ENCODE data around the gene BCL6. TPM values are rescaled to one million over a fixed set of nuclear protein-coding genes. Genes with fewer than 3 reads are reported as not detected.

BCL6 gene
- total and polyA plus RNA-seq, 2 donors: 26.8 to 56.2 TPM

DNA sequence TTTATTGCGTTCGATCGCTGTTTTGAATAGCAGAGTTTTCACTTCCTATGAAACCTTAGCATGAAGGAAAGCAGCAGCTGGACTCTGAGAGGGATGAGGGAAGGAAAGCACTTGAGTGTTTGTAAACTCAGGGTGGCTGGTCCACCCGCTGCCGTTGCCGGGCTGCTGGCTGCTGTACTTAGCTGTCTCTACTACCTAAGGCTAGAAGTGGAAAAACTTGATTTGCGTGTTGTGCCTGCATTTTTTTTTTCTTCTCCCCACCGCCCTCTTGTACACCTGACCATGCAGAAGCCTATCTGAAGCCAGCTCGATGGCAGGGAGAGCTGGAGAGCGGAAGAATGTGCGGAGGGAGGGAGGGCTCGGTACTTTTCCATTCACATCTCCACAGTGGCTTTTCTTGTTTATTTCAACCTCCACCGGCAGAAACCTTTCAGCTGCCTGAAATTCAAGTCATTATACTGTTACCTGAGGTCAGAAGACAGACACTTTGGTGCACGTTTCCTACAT, 4.8 kb upstream of the BCL6 start:
- Histone ChIP-seq H3K4me1 (ENCODE audit: control insufficient read depth in 2 of 2, insufficient read depth in 2 of 2, low read length in 2 of 2) (peaks cover 26 to 46% of the 10 kb centered on the region in 2 donors), H3K36me3 (ENCODE audit: control insufficient read depth in 2 of 2, insufficient read depth in 2 of 2, low read length in 1 of 2) (no peaks in the 10 kb centered on the region), H3K27me3 (ENCODE audit: control insufficient read depth in 2 of 2, insufficient read depth in 1 of 2, low read length in 1 of 2) (no peaks in the 10 kb centered on the region), H3K27ac (ENCODE audit: low read depth in 1 of 2, low read length in 1 of 2) (peak overlapping the region; percentile 33 to 34), H3K4me3 (ENCODE audit: low read length in 2 of 2) (peak overlapping the region in 1 of 2 donors; percentile 5), H3K9me3 (ENCODE audit: control insufficient read depth in 2 of 2, insufficient read depth in 1 of 2, low read length in 1 of 2) (no peaks in the 10 kb centered on the region)
- WGBS: 89% methylated on average over 14 of the region's 14 CpGs
- no peak for DNase-seq (ENCODE audit: low read depth in 6 of 9, low spot score in 9 of 9)

DNA sequence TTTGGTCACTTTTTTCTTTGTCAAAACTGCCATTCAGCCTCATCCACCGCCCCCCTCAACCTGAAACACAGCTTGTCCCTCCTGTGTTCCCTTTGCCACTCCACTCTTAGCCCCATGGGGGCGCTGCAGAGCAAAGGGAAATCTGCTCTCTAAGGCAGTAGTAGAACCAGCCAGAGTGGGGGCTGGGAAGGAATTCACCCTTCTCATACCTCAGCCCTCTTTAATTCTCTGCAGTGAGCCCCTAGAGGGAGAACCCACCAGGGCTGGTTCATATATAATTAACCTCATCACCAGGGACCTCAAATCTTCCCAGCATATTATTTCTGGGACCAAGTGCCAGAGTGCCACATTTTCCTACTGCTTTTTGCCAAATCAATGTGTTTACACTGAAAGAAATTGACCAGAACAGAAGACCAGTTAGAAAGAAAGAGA, 2.8 kb upstream of the BCL6 start:
- Histone ChIP-seq H3K4me3 (ENCODE audit: low read length in 2 of 2) (no peak overlapping the region), H3K9me3 (ENCODE audit: control insufficient read depth in 2 of 2, insufficient read depth in 1 of 2, low read length in 1 of 2) (no peaks in the 10 kb centered on the region), H3K36me3 (ENCODE audit: control insufficient read depth in 2 of 2, insufficient read depth in 2 of 2, low read length in 1 of 2) (no peaks in the 10 kb centered on the region), H3K27me3 (ENCODE audit: control insufficient read depth in 2 of 2, insufficient read depth in 1 of 2, low read length in 1 of 2) (no peaks in the 10 kb centered on the region), H3K4me1 (ENCODE audit: control insufficient read depth in 2 of 2, insufficient read depth in 2 of 2, low read length in 2 of 2) (peaks cover 26 to 46% of the 10 kb centered on the region in 2 donors), H3K27ac (ENCODE audit: low read depth in 1 of 2, low read length in 1 of 2) (no peak overlapping the region)
- 6% methylated on average over 2 of the region's 2 CpGs for WGBS
- peak; percentile 79 to 99 (median 97) for DNase-seq (ENCODE audit: low read depth in 6 of 9, low spot score in 9 of 9)

- peaks cover 32 to 51% of the 10 kb centered on the region in 2 donors for H3K4me1 ChIP-seq (ENCODE audit: control insufficient read depth in 2 of 2, insufficient read depth in 2 of 2, low read length in 2 of 2)
- no peaks in the 10 kb centered on the region for H3K27me3 ChIP-seq (ENCODE audit: control insufficient read depth in 2 of 2, insufficient read depth in 1 of 2, low read length in 1 of 2)
- DNase-seq (ENCODE audit: low read depth in 6 of 9, low spot score in 9 of 9): peak in 2 of 9 donors; percentile 12 to 18
- H3K9me3 ChIP-seq (ENCODE audit: control insufficient read depth in 2 of 2, insufficient read depth in 1 of 2, low read length in 1 of 2): no peaks in the 10 kb centered on the region
- H3K4me3 ChIP-seq (ENCODE audit: low read length in 2 of 2): no peak overlapping the region
- 78% methylated on average over 5 of the region's 5 CpGs for WGBS
- H3K27ac ChIP-seq (ENCODE audit: low read depth in 1 of 2, low read length in 1 of 2): peak overlapping the region in 1 of 2 donors; percentile 98
- no peaks in the 10 kb centered on the region for H3K36me3 ChIP-seq (ENCODE audit: control insufficient read depth in 2 of 2, insufficient read depth in 2 of 2, low read length in 1 of 2)
These were observed 2.2 kb upstream of the BCL6 start for GRCh38 chr3:187747506-187747905.

DNA sequence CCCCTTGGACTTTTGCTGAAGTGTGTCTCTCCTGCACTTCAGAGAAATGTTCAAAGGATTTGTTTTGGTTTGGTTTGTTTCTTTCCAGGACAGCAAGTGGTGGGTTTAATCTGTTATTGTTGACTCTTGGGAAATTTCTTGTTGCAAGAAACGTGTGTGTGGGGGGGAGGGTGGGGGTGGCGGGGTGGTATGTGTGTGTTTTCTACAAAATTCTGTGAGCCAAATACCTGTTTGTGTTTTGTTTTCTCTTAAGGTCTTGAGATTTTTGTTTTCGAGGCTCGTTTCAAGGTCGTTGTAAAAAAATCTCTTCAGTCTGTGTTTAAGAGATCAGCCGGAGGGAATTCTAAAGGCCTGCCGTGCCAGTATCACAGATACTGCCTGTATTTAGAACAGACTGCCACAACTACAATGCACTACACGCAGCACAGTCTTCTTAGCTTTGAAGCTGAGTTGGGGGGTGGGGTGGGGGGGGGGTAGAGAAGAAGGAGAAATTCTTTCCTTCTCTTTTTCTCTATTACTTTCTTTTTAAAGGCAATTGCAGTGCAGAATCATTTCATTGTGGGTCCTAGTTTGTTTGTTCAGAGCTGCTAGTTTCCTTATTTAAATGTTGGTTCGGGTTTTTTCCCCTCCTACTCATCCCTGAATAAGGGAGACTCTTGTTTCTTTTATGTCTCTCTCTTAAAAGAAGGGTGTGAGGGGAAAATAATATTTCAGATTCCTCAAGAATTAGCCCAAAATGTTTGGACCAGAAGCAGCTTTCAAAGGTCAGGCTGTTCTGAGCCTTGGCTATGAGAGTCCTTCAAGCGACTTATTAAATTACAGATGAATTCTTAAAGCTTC, 1.4 kb upstream of the BCL6 start:
- Histone ChIP-seq H3K4me3 (ENCODE audit: low read length in 2 of 2) (peak overlapping the region; percentile 93 to 95), H3K4me1 (ENCODE audit: control insufficient read depth in 2 of 2, insufficient read depth in 2 of 2, low read length in 2 of 2) (peaks cover 36 to 59% of the 10 kb centered on the region in 2 donors), H3K36me3 (ENCODE audit: control insufficient read depth in 2 of 2, insufficient read depth in 2 of 2, low read length in 1 of 2) (no peaks in the 10 kb centered on the region), H3K27me3 (ENCODE audit: control insufficient read depth in 2 of 2, insufficient read depth in 1 of 2, low read length in 1 of 2) (no peaks in the 10 kb centered on the region), H3K27ac (ENCODE audit: low read depth in 1 of 2, low read length in 1 of 2) (peak overlapping the region; percentile 64 to 98), H3K9me3 (ENCODE audit: control insufficient read depth in 2 of 2, insufficient read depth in 1 of 2, low read length in 1 of 2) (no peaks in the 10 kb centered on the region)
- DNase-seq (ENCODE audit: low read depth in 6 of 9, low spot score in 9 of 9): peak in 4 of 9 donors; percentile 38 to 78 (median 53)
- 52% methylated on average over 10 of the region's 10 CpGs for WGBS

DNA sequence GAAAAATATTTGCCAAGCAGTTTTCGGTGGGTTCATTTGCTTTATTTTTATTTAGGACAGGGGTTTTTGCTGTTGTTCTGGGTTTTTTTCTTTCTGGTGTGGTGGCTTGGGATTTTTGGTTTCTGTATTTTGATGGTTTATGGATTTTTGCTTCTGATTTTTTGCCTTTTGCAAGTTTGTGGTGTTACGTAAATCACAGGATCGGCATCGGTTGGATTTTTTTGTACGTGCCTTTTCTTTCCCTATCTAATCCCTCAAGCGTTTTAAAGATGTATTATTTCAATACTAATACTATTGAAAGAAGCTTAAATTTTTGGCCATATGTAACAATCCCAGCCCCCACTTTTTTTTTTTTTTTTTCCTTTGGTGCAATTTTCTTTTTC, 782 bp upstream of the BCL6 start:
- H3K27ac ChIP-seq (ENCODE audit: low read depth in 1 of 2, low read length in 1 of 2): peak overlapping the region; percentile 67 to 98
- H3K36me3 ChIP-seq (ENCODE audit: control insufficient read depth in 2 of 2, insufficient read depth in 2 of 2, low read length in 1 of 2): no peaks in the 10 kb centered on the region
- H3K4me1 ChIP-seq (ENCODE audit: control insufficient read depth in 2 of 2, insufficient read depth in 2 of 2, low read length in 2 of 2): peaks cover 36 to 60% of the 10 kb centered on the region in 2 donors
- H3K27me3 ChIP-seq (ENCODE audit: control insufficient read depth in 2 of 2, insufficient read depth in 1 of 2, low read length in 1 of 2): no peaks in the 10 kb centered on the region
- peak overlapping the region; percentile 93 to 95 for H3K4me3 ChIP-seq (ENCODE audit: low read length in 2 of 2)
- H3K9me3 ChIP-seq (ENCODE audit: control insufficient read depth in 2 of 2, insufficient read depth in 1 of 2, low read length in 1 of 2): peaks cover 0 to 3% of the 10 kb centered on the region in 2 donors
- DNase-seq (ENCODE audit: low read depth in 6 of 9, low spot score in 9 of 9): no peak
- WGBS: 18% methylated on average over 6 of the region's 6 CpGs

DNA sequence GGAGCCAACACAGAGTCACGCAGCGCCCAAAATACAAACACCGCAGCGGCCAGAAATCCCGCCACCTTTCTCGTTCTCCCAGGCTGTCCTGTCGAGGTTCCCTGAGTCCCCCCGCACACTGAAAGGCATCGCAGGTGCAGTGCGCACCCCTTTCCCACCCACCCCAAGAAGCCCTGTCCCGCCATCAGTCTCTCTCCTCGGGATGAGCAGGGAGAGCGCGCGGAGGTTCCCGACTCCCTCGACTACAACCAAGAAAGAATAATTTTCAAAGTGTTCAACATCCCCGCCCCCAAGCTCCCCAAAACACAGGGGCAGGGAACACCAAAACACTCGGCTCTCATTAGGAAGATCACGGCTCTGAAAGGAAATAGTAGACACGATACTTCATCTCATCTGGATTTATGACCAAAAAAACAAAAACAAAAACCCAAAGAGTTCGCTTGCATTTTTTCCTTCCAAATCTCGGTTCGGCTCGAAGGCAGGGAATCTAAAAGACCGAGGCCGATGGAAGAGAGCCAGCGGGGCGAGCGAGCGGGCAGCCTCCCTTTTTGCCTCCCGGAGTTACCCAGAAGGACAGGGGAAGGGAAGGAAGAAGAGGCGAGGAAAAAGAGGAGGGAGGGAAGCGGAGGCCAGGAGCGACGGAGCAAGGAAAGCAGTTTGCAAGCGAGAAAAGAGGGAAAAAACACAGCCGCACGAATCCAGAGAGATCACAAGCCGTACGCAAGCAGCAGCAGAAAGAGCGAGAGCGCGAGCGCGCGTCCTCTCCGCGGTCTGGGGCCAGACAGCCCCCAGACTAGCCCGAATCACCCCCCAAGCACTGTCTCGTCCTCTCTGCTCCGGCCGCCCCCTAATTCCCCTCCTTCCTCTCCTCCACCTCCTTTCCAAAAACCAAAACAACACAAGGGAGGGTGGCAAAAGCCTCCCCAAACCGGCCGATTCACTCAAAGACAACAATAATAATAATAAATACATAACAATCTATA, 808 bp downstream of the BCL6 start:
- Histone ChIP-seq H3K36me3 (ENCODE audit: control insufficient read depth in 2 of 2, insufficient read depth in 2 of 2, low read length in 1 of 2) (no peaks in the 10 kb centered on the region), H3K27me3 (ENCODE audit: control insufficient read depth in 2 of 2, insufficient read depth in 1 of 2, low read length in 1 of 2) (no peaks in the 10 kb centered on the region), H3K9me3 (ENCODE audit: control insufficient read depth in 2 of 2, insufficient read depth in 1 of 2, low read length in 1 of 2) (peaks cover 0 to 3% of the 10 kb centered on the region in 2 donors), H3K4me1 (ENCODE audit: control insufficient read depth in 2 of 2, insufficient read depth in 2 of 2, low read length in 2 of 2) (peaks cover 32 to 61% of the 10 kb centered on the region in 2 donors), H3K27ac (ENCODE audit: low read depth in 1 of 2, low read length in 1 of 2) (peak overlapping the region; percentile 97 to 98), H3K4me3 (ENCODE audit: low read length in 2 of 2) (peak overlapping the region; percentile 93 to 95)
- peak in 8 of 9 donors; percentile 34 to 79 (median 55) for DNase-seq (ENCODE audit: low read depth in 6 of 9, low spot score in 9 of 9)
- WGBS: under 1% methylated on average over 55 of the region's 55 CpGs

DNA sequence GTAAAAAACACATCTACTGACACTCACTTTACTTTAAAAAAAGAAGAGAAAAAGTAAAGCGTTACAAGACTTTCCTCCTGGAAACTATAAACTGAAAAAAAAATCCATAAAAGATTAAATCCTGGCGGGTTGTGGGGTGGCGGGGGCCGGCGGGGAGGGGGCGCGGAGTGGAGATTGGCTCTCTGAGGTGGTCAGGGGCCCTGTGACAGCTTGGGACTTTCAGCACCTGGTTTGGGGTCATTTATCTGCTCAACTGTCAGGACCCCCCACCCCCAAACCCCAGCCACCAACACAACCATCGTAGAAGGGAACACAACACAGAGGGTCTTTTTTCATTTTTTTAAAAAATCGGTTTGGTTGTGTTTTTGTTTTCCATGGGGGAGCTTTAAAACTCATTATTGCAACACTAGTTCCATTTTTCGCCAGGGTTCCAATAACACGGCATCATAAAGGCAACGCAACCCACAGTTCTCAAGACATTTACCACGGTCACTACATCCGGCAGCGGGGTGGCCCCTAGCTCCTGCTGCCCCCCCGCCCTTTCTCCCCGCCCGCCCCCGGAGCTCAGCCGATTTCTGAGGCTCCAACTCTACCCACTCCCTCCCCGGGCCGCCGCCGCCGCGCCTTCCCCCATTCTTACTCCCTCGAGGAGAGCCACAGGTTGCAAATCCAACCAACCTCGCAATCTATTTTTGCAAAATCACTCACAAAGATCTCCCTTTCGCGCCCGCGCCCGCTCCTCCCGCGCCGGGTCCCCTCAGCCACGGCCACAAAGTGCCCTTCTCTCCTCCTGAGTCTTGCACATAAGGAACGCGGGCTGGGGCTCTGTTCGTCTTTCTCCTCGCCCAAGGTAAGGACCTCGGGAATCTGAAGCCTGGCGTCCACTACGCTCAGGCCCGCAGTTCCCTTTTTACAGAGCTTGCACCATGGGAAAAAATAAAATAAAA, 1.8 kb downstream of the BCL6 start:
- Histone ChIP-seq H3K9me3 (ENCODE audit: control insufficient read depth in 2 of 2, insufficient read depth in 1 of 2, low read length in 1 of 2) (peaks cover 0 to 3% of the 10 kb centered on the region in 2 donors), H3K4me1 (ENCODE audit: control insufficient read depth in 2 of 2, insufficient read depth in 2 of 2, low read length in 2 of 2) (peaks cover 27 to 61% of the 10 kb centered on the region in 2 donors), H3K4me3 (ENCODE audit: low read length in 2 of 2) (peak overlapping the region; percentile 93 to 95), H3K36me3 (ENCODE audit: control insufficient read depth in 2 of 2, insufficient read depth in 2 of 2, low read length in 1 of 2) (no peaks in the 10 kb centered on the region), H3K27me3 (ENCODE audit: control insufficient read depth in 2 of 2, insufficient read depth in 1 of 2, low read length in 1 of 2) (no peaks in the 10 kb centered on the region), H3K27ac (ENCODE audit: low read depth in 1 of 2, low read length in 1 of 2) (peak overlapping the region; percentile 97 to 98)
- 1% methylated on average over 45 of the region's 45 CpGs for WGBS
- peak in 7 of 9 donors; percentile 30 to 71 (median 42) for DNase-seq (ENCODE audit: low read depth in 6 of 9, low spot score in 9 of 9)
